Measurements from ENCODE around the gene FHIT.

Gene FHIT

DNA sequence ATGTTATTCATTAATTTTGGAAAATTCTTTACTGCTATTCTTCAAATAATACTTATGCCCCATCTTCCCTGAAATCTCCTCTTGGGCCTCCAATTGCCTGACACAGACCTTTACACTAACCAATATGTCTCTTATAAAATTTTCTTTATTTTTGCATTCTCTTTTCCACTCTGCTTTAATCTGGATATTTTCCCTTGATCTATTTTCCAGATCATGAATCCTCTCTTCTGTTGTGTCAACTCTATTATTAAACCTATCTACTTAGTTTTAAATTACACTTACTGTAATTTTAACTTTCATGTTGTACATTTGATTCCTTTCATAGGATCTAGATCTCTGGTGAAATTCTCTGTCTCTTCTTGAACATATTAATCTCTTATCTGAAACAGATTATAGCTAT lies 278.7 kb downstream of the FHIT start:
- no peak for DNase-seq (ENCODE audit: low read depth, low spot score)
- H3K4me3 ChIP-seq (ENCODE audit: low read length), result no peak overlapping the region

DNA sequence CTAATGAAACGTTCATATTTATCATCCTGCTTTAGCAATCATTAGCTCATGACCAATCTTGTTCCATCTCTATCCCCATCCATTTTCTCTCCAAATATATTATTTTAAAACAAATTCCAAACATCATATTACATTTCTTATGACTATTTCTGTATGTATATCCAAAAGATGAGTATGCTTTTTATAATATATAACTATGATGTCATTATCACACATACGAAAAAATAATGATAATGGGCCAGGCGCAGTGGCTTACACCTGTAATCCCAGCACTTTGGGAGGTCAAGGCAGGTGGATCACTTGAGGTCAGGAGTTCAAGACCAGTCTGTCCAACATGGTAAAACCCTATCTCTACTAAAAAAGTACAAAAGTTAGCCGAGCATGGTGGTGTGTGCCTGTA lies 280.4 kb downstream of the FHIT start:
- no peak for DNase-seq (ENCODE audit: low read depth, low spot score)

GRCh38 chr3:60967141-60967540 lies 284.1 kb downstream of the FHIT start:
- no peak for DNase-seq (ENCODE audit: low read depth, low spot score)

More for the DNA sequence above, 280.4 kb downstream of the FHIT start:
- no peak overlapping the region for H3K4me3 ChIP-seq (ENCODE audit: low read length)

DNA sequence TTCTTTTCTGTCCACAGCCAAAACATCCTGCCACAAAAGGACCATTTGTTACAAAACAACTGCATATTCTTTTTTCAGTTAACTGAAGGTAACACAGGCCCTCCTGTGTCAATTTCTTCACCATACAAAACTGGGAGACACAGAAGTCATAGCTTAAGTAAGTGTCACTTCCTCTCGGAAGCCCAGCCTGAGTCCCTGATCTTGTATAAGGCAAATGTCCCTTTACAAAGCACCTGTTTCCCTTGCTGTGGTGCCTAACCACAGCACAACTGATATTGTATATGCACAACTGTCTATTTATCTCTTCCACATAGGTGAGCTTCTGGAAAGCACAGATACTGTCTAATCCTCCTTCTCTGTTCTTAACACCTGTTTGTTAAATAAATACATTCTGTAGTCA lies 293.7 kb downstream of the FHIT start:
- peak; percentile 1 for DNase-seq (ENCODE audit: low read depth, low spot score)
- no peak overlapping the region for H3K4me3 ChIP-seq (ENCODE audit: low read length)

More at GRCh38 chr3:60967141-60967540, 284.1 kb downstream of the FHIT start:
- no peak overlapping the region for H3K4me3 ChIP-seq (ENCODE audit: low read length)

DNA sequence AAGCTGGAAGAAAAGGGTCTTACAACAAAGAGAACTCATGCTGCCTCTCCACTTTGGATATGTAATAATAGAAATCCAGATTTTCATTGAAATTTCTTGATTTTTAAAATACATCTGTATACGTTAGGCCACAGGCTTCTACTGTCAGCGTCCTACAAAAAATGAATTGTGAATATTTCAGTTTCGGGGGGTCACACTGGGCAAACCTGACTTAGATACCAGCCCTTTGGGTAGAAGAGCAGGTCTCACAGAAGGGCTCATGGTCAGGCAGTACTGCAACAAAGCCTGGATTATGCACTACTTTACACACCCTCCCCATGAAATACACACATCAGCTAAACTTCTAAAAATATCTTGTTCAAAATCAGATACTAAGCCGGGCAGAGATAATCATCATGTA lies 294.5 kb downstream of the FHIT start:
- DNase-seq (ENCODE audit: low read depth, low spot score), result no peak
- H3K4me3 ChIP-seq (ENCODE audit: low read length), result no peak overlapping the region

- no peak for DNase-seq (ENCODE audit: low read depth, low spot score)
- no peak overlapping the region for H3K4me3 ChIP-seq (ENCODE audit: low read length)
Observed at GRCh38 chr3:60955034-60955433, 296.2 kb downstream of the FHIT start.

- H3K4me3 ChIP-seq (ENCODE audit: low read length), result no peak overlapping the region
- DNase-seq (ENCODE audit: low read depth, low spot score), result no peak
Observed at GRCh38 chr3:60954048-60954447, 297.2 kb downstream of the FHIT start.

DNA sequence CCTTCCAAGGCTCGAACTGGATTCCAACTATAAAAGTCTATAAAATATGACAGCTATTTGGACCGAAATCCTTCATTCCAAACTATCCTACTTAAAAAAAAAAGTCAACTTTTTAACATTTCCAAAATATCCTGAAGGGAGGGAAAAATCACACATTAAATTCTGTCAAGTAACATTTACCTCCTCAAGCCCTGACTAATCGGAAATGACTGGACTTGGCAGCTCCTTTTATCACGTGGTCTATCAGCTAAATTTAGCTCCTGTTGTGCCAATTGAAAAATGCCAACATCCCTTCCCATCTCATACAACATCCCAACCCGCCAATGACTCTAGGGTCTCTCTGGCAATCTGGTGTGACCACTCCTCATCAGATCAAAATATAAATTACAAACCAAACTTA lies 297.9 kb downstream of the FHIT start:
- no peak overlapping the region for H3K4me3 ChIP-seq (ENCODE audit: low read length)
- DNase-seq (ENCODE audit: low read depth, low spot score), result no peak

GRCh38 chr3:60952055-60952454 lies 299.2 kb downstream of the FHIT start:
- DNase-seq (ENCODE audit: low read depth, low spot score), result peak; percentile 1
- H3K4me3 ChIP-seq (ENCODE audit: low read length), result no peak overlapping the region

DNA sequence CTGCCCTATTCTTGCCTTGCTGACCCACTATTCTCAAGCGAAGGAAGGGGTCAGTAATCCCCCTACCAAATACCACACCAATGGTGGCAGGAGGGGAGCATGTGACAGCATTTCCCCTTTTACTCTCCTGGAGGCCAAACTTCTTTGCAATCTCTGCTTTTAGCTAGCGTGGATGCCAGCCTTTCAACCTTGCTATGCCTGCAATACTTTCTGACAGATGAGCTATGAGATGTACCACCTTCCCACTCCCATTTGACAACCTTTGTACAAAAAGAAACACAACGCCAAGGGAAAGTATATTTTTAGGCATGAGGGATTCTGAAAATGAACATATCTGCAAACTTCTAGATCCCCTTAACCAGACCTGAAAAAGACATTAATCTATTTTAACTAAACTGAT lies 302.1 kb downstream of the FHIT start:
- no peak overlapping the region for H3K4me3 ChIP-seq (ENCODE audit: low read length)
- no peak for DNase-seq (ENCODE audit: low read depth, low spot score)

DNA sequence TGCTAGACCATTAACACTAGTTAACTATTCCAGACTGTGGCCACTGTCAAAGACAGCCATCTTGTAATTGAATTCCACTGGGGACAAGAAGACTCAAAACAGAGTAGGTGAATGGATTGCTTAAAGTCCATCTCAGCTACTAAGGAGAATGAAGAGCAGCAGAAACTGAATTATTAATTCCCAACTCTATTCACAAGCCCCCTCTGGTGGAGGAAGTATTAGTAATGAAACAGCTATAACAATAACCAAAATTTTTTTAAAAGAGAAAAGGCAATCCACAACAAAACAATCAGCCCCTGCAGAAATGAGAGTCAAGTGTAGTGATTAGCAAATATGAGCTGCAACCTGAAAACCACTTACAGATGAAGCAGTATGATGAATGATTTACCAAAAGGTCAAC lies 302.8 kb downstream of the FHIT start:
- DNase-seq (ENCODE audit: low read depth, low spot score), result no peak
- no peak overlapping the region for H3K4me3 ChIP-seq (ENCODE audit: low read length)

DNA sequence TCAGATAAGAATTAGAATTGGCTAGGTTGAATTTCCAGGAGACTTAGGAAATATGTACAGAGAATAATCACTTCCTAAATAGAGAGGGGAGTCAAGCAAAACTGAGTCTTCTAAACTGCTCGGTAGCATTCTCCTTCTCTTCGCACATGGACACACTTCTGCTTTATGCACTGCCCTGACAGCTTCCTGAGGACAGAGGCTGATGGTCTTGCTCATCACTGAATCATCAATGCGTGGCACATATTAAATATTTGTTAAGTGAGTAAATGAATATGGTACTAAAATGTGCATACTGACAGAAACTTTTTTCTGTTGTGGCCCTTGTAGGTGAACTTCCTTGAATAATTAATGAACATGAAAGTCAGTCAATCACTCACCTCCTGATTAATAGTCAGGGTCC lies 315.5 kb downstream of the FHIT start:
- DNase-seq (ENCODE audit: low read depth, low spot score), result no peak
- no peak overlapping the region for H3K4me3 ChIP-seq (ENCODE audit: low read length)

DNA sequence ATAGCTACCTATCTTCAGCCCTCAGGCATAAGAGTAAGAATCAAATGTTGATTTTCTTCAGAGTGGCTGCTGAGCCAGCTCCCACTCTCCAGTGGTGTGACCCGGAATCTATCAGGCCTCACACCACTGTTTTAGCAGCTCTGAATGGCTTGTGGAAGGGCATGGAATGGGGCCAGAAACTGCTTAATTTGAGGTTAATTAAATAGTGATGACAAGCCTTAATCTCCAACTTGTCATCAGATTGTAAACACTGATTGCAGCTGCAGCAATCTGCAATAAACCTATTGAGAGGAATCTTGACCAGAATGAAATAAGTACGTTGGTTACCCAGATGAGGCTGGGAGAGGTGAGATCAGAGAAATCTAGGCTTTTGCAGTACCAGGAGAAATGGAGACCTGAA lies 317.4 kb downstream of the FHIT start:
- DNase-seq (ENCODE audit: low read depth, low spot score), result no peak
- H3K4me3 ChIP-seq (ENCODE audit: low read length), result no peak overlapping the region

GRCh38 chr3:60932643-60933042 lies 318.6 kb downstream of the FHIT start:
- no peak overlapping the region for H3K4me3 ChIP-seq (ENCODE audit: low read length)
- DNase-seq (ENCODE audit: low read depth, low spot score), result peak; percentile 11

GRCh38 chr3:60932170-60932569 lies 319.1 kb downstream of the FHIT start:
- no peak for DNase-seq (ENCODE audit: low read depth, low spot score)
- no peak overlapping the region for H3K4me3 ChIP-seq (ENCODE audit: low read length)

- no peak overlapping the region for H3K4me3 ChIP-seq (ENCODE audit: low read length)
Observed at GRCh38 chr3:60931452-60931851, 319.8 kb downstream of the FHIT start.

GRCh38 chr3:60920519-60920918 lies 330.7 kb downstream of the FHIT start:
- H3K4me3 ChIP-seq (ENCODE audit: low read length), result no peak overlapping the region
- DNase-seq (ENCODE audit: low read depth, low spot score), result no peak

More at GRCh38 chr3:60931452-60931851, 319.8 kb downstream of the FHIT start:
- no peak for DNase-seq (ENCODE audit: low read depth, low spot score)

DNA sequence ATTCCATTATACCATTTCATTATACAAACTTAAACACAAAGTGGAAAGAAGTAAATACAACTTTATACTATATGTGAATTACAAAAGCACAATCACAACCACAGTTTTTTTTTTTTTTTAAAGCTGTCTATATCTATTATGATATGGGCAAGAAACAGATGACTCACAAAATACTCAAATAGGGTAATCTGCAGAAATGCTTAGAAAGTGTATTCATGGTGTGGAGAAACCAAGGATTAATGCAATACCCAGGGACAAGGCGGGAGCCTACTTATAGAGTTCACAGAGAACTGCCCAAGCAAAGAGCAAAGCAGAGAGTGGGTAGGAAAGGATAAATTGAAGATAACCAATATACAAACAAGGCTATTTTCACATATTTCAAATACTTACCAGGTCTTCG lies 332.0 kb downstream of the FHIT start:
- H3K4me3 ChIP-seq (ENCODE audit: low read length), result no peak overlapping the region
- DNase-seq (ENCODE audit: low read depth, low spot score), result no peak

DNA sequence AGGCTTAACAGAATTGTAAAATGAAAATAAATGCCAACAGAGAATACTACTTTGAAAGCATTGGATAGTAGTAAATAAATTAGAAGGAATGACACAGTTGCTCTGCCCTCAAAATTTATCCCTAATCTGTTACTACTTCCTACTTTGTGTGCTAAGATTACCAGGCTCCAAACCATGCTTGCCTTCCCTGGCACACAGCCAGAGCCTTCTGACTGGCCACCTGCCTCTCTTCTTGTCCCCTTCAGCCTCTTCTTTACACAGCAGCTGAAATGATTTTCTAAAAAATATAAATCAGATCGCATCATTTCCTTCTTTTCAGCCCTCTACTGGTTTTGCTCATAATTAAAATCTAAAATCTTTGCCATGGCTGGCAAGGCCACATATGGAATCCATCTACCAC lies 334.1 kb downstream of the FHIT start:
- no peak for DNase-seq (ENCODE audit: low read depth, low spot score)
- H3K4me3 ChIP-seq (ENCODE audit: low read length), result no peak overlapping the region

DNA sequence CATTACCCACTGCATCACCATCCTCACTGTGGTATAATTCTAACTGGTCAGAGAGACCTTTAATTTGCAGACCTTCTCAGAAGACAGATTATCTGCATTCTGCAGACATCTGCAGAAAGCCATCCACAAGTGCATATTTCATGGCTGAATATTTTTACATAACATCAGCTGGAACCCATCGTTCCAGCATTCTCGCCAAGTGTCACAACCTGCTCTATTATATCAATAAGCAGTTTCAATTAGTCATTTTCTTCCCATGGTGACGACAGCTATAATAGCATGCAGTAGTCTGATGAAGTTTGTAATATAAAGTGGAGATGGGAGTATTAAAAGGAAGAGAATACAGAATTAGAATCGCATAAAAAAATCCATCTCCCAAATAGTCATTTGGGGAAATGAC lies 334.7 kb downstream of the FHIT start:
- no peak for DNase-seq (ENCODE audit: low read depth, low spot score)
- H3K4me3 ChIP-seq (ENCODE audit: low read length), result no peak overlapping the region

DNA sequence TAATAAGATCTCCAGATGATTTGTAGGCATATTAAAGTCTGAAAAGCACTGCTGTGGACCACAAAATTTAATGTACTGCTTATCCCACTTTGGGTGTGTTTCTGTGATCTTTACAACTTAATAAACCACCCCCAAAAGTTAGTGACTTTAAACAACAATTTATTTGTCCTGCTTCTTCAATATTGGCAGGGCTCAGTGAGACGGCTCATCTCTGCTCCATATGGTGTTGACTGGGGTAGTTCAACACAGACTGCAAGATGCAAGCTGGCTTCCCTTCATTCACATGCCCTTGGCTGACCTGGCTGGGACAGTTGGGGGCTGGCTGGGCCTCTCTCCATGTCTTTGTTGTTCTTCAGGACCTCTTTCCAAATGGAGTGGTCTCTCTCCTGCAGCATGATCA lies 337.8 kb downstream of the FHIT start:
- no peak for DNase-seq (ENCODE audit: low read depth, low spot score)
- H3K4me3 ChIP-seq (ENCODE audit: low read length), result no peak overlapping the region

- no peak for DNase-seq (ENCODE audit: low read depth, low spot score)
- H3K4me3 ChIP-seq (ENCODE audit: low read length), result no peak overlapping the region
Observed at GRCh38 chr3:60912876-60913275, 338.4 kb downstream of the FHIT start.
